Skeletal muscle tissue (tissue), 1 donor: ENCODE data around the gene SMG1. TPM values are rescaled to one million over a fixed set of nuclear protein-coding genes. Genes with fewer than 3 reads are reported as not detected.

ENCODE experiments used
- total RNA-seq: library from RNA; depleted of rRNA; stranded (reverse); fragments of >200 nt; gene quantifications from one replicate; pipeline ENCODE4 v1.2.3, GENCODE V29; 2014

The SMG1 gene
- total RNA-seq, 1 donor from 2014 or later, result 89.2 TPM

Other genes starting within 250 kb of the SMG1 start
- gene RPS15A, start 136.1 kb downstream of the SMG1 start, total RNA-seq, result 2,276 TPM
- gene ARL6IP1, start 124.9 kb downstream of the SMG1 start, total RNA-seq, result 129 TPM
- gene TMC7, start 57.5 kb upstream of the SMG1 start, total RNA-seq, result 3.1 TPM
- gene COQ7, start 141.2 kb upstream of the SMG1 start, total RNA-seq, result 25.1 TPM
- gene ITPRIPL2, start 187.6 kb upstream of the SMG1 start, total RNA-seq, result 33.4 TPM
- gene SYT17, start 241.8 kb upstream of the SMG1 start, total RNA-seq, result 2.6 TPM